ENCODE data around the gene TMEM109.

GRCh38 chr11:60897496-60897895 is 16.5 kb upstream of the TMEM109 start:
- TF ChIP-seq CTCF (IDR thresholded peaks at IDR 0.05), result no peak
- TF ChIP-seq MAFK (IDR thresholded peaks at IDR 0.05; ENCODE audit: partially characterized antibody), result no peak
- no peak for TF ChIP-seq BHLHE40 (IDR thresholded peaks at IDR 0.05; ENCODE audit: low read depth, low read length)
- no peak for TF ChIP-seq SREBF2 (IDR thresholded peaks at IDR 0.05)
